Kidney tubule cell (primary cell): ENCODE results near the gene FAM24B.
A peak's percentile ranks its signal among the peaks of the same experiment; 100 is the strongest.
"Not testable (repeated sequence)": the region's sequence is repeated elsewhere in the genome, so short reads cannot be mapped to it uniquely, and the experiment has no call there.

Experiments
- DNase-seq: peaks from one replicate; pipeline ENCODE4 v3.0.0-alpha.2; 2018; ENCODE audit warnings: low spot score

FAM24B gene, protein sequence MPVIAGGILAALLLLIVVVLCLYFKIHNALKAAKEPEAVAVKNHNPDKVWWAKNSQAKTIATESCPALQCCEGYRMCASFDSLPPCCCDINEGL

DNA sequence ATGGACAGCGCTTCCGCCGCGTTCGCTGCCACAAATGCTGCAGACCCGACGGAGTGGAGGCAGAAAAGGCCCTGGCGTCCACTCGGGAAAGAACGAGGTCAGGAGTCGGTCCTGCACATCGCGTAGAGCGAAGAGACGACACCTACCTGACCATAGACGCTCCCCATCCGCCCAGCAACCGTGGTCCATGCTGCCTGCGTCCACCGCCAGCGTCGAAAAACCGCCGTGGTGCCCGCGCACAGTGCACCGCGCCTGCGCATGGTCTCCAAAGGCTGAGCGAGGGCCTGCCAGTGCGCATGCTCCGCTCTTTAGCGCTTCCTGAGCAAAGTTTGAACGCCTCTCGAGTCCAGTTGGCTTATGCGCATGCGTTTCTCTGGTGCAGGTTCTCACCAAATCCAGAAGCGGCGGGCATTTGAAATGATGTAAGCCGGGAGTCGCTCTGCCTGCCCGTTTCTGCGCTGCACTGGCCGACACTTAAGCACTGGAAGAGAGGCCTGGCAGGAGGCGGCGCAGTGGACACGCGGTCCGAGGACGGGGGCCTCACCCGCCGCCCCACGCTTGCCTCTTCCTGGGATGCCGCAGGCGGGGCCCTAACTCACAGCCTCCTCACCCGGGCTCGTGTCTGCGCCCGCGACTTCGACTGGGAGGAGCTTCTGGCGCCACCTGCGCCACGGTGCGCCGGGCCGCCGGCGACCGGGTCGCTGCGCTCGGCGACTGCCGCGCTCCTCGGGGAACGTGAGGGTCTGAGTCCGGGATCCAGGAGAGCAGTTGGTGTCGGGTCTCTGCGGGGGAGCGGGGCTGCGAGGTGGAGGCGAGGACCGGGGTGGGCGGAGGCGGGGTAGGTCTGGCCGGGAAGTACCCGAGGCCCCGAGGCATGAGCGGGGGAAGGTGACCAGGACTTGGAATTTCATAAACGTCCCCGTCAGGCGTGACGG lies at the start of gene FAM24B:
TSS of gene FAM24B (minus strand) at position 243 of the 935 bp plus-strand sequence. CDS start 29,066 bp downstream, outside the sequence.
- DNase-seq = peak; percentile 98

DNA sequence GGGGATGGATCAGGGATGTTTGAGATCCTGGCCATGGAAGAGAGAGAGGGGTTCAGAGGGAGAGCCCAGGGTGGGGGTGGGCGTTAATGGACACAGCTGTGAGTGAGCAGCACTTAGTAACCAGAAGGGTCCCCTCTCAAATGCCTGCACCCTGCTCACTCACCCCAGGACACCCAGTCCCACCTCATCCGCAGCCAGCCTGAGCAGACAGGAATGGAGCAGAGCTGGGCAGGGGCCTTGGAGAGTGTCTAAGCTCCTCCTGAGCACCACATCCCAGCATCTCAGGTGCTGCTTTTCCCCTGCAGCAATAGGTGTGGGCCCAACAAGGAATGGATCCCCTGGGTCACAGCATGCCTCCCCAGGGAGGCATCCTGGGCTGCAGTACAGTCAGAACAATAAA lies 36.3 kb upstream of the FAM24B start:
- DNase-seq = no peak

DNA sequence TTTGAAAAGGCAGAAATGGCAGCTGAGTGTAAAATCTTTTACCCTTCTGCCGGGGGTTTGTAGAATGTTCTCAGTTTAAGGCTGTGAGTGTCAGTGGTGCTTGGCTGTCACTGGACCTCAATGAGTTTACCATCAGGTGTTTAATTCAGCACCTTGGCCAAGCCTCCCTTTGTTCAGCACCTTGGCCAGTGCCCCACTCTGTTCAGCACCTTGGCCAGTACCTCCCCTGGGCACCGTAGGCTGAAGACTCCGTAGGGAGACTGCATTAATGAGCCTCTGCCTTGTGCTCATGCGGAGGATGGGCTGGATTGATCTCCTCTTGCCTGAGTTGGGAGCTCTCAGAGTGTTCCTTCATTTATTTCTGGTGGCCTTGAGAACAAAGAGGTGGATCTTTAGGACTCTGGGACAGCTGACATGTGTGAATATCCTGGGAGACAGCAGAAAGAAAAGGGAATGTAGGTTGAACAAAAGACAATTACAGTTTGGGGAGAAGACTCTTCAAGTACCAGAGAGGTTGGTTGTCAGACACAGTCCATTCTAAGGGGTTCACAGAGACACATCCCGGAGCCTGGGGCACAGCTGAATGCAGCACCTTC lies 32.6 kb upstream of the FAM24B start:
- peak; percentile 55 for DNase-seq

DNA sequence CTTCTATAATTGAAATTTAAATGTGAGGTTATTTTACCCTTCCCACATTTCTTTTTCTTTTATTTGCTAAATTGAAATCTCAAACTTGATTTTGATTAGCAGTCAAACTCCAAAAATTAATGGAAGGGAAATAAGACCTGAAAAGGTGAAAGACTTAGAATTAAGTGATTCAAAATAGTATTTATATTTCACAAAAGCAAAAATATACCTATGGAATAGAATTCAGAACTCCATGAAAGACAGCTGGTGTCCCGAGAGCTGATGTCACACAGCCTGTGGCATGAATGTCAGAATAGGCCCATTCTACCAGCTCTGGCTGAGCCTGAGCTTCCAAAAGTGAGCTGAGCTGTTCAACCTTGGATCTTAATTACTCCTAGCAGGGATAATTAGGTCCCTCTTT lies 30.9 kb upstream of the FAM24B start, which contains the start of gene FAM24A:
TSS of gene FAM24A (plus strand) at position 301 of the 400 bp plus-strand sequence. CDS start 1,025 bp downstream, outside the sequence.
- no peak for DNase-seq

DNA sequence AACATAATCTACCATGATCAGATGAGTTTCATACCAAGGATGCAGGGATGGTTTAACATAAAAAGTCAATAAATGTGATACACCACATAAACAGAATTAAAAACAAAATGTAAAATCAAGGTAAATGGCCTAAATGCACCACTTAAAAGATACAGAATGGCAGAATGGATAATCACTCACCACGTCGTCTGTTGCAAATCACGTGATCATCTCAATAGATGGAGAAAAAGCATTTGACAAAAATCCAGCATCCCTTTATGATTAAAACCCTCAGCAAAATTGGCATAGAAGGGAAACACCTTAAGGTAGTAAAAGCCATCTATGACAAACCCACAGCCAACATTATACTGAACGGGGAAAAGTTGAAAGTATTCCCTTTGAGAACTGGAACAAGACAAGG lies 24.5 kb upstream of the FAM24B start:
- not testable (repeated sequence) for DNase-seq

DNA sequence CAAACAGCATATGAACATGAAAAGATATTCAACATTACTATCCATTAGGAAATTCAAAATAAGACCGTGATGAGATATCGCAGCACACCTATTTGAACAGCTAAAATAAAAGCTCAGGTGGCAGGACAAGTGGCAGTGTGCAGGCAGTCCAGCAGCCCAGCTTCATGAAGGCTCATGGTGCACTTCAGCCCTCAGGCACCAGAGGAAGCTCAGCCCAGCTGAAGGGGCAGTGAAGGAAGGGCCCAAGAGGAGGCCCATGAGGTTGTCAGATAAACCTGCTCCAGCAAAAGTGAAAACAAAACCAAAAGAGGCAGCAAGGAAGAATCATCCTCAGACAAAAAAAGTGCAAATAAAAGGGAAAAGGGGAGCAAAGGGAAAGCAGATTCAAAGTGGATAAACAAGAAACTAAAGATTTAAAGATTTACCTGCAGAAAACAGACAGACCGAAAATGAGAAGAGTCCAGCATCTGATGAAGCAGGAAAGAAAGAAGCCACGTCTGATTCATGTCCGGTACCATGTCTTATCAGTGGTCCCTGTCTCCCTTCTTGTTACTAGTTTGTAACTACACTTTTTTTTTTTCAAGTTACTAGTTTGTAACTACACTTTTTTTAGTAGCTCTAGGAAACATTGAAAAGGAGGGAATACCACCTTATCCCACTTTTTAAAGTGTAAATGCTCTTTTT lies 15.0 kb upstream of the FAM24B start:
- DNase-seq = no peak

DNA sequence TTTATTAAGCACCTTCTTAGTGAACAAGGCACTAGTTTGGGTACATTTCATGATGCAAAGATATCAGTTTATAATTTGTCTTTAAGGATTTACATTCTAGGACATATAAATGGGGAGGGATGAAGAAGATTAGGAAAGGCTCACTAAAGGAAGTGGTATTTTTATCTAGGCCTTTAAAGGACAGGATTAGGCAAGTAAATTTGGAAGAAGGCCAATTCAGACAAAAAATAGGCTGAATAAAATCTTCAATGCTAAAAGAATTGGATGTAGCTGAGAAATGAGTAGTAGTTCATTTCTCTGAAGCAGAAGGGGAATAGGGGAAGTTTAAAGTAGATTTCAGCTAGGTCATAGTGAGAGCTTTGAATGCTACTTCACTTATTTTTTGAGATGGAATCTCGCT lies 4.8 kb upstream of the FAM24B start:
- DNase-seq = no peak

DNA sequence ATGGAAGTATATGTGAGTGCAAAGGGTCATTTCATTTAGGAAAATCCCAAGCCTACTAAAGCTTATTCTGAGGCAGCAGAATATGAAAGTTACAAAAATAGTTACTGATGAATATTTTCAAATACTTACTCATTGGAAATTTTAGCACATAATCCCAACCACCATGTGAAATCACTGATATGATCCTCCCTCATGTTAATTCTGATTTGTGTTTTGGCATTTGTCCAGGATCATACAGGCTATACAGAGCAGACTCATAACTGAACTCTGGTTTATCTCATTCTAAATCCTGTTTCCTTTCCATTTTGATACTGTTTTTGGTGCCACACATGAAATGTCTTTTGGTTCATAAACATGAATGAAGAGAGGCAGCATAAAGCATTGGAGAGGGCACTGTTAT lies 3.4 kb upstream of the FAM24B start:
- no peak for DNase-seq

DNA sequence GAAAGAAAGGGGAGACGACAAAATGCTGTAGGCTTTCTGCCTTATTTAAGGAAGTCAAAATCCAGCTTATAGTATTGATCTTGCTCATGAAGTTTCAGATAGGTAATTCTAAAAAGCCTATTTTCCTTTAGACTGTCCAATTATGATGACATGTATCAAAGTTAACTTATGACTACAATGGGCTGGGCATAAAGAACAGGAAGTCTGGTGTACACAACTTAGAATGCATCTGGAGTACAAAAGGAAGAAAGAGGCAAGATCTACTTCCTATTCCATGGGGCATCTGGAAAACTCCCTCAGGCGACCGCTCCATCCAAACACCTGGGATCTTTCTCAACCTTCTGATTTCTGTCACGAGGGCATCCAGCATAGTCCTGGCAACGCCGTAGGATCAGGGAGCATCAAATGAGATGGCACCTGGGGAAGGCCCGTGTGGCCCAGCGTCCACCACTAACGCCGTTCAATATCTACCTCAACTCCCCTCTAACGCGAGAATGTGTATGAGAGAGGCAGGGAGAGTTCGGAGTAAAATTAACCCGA lies 512 bp downstream of the FAM24B start:
- DNase-seq = peak; percentile 44

DNA sequence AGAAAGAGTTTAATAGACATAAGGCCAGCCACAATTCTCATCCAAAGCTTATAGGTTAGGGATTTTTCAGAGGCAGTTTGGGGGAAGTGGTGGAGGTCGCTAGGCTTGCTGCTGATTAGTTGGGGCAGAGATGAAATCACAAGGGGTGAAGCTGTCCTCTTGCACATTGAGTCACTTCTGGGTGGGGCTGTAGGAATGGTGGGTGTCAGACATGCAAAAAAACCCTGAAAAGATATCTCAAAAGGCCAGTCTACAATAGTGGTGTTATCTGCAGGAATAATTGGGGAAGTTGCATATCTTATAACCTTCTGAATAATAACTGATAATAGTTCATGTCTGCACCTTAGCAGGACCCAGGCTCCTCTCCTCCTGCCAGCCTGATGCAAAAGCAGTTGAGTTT lies 2.1 kb downstream of the FAM24B start:
- DNase-seq = peak; percentile 18

DNA sequence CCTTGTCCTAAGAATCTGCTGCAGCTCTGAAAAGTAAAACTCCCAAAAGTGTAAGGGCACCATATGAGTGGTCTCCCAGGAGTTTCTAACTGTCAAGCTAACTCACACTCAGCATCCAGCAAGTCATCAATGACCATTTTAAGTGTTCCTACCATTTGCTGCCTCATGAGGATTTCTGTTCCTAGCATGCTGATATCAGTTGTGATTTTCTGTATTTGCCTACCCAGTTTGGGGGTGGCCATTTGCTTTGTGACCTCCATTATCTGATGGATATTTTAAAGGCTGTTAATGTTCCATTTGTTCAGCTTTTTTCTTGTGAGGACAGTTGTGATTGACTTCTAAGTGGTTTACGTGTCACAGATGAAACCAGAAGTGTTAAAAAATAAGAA lies 2.9 kb downstream of the FAM24B start:
- no peak for DNase-seq

DNA sequence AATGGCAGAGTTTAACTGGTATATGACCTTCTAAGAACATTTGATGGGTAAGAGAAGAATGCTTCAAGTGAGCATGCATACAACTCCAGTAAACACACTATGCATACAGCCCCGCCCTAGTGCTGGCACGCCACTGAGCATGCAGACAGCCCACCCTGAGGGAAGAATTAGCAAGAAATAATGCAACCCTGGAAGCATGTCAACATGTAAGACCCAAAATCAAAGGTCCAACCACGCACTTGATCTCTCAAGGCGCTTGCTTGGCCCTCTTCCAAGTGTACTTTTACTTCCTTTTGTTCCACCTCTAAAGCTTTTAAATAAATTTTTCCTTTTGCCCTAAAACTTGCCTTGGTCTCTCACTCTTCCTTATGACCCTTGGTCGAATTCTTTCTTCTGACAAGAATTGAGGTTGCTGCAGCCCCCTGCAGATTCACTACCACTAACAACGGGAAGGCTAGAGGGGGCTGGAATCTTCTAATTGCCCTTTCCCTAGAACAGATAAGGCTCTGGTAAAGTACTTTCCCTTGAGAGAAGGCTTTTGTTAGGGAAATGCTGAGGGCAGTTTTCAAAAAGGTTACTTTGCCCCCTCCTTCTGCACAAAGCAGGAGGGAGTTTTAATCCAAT lies 3.4 kb downstream of the FAM24B start:
- no peak for DNase-seq

DNA sequence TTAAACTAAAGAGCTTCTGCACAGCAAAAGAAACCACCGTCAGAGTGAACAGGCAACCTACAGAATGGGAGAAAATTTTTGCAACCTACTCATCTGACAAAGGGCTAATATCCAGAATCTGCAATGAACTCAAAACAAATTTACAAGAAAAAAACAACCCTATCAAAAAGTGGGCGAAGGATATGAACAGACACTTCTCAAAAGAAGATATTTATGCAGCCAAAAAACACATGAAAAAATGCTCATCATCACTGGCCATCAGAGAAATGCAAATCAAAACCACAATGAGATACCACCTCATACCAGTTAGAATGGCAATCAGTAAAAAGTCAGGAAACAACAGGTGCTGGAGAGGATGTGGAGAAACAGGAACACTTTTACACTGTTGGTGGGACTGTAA lies 7.4 kb downstream of the FAM24B start:
- not testable (repeated sequence) for DNase-seq

DNA sequence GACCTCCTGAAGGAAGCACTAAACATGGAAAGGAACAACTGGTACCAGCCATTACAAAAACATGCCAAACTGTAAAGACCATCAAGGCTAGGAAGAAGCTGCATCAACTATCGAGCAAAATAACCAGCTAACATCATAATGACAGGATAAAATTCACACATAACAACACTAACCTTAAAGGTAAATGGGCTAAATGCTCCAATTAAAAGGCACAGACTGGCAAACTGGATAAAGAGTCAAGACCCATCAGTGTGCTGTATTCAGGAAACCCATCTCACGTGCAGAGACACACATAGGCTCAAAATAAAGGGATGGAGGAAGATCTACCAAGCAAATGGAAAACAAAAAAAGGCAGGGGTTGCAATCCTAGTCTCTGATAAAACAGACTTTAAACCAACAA lies 10.6 kb downstream of the FAM24B start:
- DNase-seq = not testable (repeated sequence)

DNA sequence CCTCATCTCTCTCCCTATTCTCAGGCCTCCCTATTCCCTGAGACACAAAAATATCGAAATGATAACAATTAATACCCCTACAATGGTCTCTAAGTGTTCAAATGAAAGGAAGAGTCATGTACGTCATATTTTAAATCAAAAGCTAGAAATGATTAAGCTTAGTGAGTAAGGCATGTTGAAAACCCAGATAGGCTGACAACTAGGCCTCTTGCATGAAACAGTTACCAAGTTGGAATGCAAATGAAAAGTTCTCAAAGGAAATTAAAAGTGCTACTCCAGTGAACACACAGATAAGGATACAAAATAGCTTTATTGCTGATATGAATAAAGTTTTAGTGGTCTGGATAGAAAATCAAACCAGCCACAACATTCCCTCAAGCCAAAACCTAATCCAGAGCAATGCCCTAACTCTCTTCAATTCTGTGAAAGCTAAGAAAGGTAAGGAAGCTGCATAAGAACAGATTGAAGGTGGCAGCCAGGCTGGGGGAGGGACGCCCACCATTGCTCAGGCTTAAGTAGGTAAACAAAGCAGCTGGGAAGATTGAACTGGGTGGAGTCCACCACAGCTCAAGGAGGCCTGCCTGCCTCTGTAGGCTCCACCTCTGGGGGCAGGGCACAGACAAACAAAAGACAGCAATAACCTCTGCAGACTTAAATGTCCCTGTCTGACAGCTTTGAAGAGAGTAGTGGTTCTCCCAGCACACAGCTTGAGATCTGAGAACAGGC lies 12.5 kb downstream of the FAM24B start:
- DNase-seq = peak; percentile 73

DNA sequence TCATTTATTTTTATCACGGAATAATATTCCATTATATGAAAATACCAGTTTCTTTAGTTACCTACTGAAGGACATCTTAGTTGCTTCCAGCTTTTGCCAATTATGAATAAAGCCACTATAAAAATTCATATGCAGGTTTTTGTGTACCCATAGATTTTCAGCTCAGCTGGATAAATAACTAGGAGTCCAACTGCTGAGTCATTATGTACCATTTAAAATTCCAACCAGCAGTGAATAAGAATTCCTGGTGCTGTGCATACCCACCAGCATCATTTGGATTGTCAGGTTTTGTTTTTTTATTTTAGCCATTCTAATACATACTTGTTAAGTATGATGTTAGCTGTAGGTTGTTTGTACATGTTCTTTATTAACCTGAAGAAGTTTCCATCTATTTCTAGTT lies 14.5 kb downstream of the FAM24B start:
- DNase-seq = peak; percentile 46

DNA sequence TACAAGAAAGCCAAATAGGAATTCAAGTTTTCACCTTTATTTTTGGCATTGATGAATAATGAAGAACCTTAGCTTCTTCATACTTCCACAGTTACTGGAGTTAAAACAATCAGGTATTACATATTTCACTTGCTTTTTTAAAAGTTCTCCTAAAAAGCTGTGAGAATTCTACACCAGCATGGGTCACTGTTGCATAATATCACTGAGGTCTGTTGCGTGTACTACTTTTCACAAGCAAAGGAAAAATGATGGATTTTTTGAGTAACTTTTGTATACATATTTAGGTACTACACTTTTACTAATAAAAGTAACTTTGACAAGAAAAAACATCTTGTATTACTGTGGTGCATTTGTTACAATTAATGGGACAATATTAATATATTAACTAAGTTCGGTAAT lies 15.2 kb downstream of the FAM24B start:
- DNase-seq = no peak

DNA sequence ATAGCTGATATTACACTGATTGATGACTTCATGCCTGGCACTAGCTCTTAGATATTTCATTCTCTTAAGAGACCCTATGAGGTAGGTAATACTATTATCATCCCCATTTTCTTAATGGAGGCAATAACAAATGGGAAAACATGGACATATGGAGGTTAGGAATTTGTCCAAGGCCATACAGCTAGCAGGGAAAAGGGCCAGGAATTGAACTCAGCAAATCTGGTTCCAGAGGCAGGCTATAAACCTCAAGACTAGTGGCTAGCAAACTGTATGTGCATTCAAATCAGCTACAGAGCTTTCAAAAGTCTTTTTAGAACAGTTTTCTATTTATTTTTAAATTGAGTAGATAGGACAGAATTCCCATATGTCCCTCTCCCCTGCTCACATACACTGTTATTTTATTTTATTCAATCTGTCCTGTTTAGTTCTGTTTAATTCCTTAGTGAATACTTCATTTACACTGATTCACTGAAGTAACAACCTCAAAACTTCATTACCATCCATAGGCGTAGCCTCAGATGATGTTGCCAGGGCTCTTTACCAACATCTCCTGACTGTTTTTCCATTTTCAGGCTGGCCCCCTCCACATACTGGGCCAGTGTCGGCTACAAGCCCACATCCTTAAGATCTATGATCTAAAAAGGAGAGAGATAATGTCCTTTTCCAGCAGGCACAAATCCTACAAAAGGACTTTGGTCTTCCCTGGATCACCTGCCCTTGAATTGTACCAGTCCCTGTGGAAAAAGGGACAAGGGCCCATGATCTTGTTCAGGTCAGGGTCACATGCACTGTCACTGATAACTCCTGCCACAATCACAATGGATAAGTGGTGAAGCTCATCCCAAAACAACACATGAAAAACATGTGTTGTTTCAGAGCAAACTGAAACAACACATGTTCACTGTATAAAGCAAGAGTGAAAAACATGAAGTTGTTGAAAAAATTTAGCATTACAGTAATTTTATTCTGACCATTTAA lies 15.9 kb downstream of the FAM24B start:
- DNase-seq = no peak

DNA sequence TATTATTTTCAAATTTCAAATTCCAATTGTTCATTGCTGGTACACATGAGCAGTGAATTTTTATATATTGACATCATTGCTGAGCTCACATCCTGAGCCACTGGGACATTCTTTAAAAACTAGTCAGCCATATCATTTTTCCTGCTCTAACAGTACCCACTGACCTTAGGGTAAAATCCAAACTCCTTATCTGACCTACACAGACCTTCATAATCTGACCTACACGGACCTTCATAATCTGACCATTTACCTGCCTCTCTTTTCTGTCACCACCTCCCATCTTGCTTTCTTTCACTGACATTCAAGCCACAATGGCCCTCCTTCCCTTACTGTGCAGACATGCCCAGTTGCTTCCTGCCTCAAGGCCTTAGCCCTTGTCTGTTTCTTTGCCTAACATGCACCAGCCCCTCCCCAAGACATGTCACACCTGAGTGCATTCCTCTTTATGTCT lies 17.6 kb downstream of the FAM24B start:
- peak; percentile 80 for DNase-seq

DNA sequence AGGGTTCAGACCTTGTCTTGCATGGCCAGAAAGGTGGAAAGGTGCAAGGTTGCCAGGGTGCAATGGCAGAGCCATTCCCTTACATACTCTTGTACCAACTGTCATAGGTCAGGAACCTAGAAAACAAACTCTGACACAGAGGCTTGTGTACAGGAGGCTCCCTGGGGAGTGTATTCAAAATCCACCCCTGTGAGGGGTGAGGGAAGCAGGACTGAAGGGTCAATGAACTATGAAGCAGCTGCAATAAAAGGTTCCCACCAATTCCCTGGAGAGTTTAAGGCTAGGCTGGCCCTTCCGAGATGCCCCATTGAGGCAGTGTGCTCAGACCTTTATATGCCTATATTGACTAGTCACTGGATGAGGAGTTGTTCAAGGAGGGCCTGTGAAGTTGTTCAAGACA lies 19.9 kb downstream of the FAM24B start:
- DNase-seq = no peak
